Peyer's patch (tissue), 4 donors: ENCODE results near the gene LRRC51.

Experiments used
- POLR2A ChIP-seq, 2 donors: fragments of 450-650 bp; IDR thresholded peaks; one replicate each; pipeline ENCODE4 v1.5.1; 2017; ENCODE audit warnings: antibody characterized with exemption in 2 of 2, mild to moderate bottlenecking in 2 of 2, moderate library complexity in 2 of 2
- TF ChIP-seq, protein P1 (sequence below), 6 experiments: fragments of 450-650 bp in 4 of 6; fragments of 200-600 bp in 2 of 6; sonication (generic) in 1 of 6; IDR thresholded peaks; one replicate each; pipeline ENCODE4 v1.5.1; 2017 to 2019; ENCODE audit warnings: antibody characterized with exemption in 6 of 6, mild to moderate bottlenecking in 3 of 6, moderate library complexity in 1 of 6

GRCh38 chr11:72136684-72137262, 56.1 kb downstream of the LRRC51 start:
- TF ChIP-seq, protein P1, sequence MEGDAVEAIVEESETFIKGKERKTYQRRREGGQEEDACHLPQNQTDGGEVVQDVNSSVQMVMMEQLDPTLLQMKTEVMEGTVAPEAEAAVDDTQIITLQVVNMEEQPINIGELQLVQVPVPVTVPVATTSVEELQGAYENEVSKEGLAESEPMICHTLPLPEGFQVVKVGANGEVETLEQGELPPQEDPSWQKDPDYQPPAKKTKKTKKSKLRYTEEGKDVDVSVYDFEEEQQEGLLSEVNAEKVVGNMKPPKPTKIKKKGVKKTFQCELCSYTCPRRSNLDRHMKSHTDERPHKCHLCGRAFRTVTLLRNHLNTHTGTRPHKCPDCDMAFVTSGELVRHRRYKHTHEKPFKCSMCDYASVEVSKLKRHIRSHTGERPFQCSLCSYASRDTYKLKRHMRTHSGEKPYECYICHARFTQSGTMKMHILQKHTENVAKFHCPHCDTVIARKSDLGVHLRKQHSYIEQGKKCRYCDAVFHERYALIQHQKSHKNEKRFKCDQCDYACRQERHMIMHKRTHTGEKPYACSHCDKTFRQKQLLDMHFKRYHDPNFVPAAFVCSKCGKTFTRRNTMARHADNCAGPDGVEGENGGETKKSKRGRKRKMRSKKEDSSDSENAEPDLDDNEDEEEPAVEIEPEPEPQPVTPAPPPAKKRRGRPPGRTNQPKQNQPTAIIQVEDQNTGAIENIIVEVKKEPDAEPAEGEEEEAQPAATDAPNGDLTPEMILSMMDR (IDR thresholded peaks at IDR 0.05) = no peak
- no peak for TF ChIP-seq POLR2A (IDR thresholded peaks at IDR 0.05)
